Measurements from ENCODE around the gene DIAPH3.

DNA sequence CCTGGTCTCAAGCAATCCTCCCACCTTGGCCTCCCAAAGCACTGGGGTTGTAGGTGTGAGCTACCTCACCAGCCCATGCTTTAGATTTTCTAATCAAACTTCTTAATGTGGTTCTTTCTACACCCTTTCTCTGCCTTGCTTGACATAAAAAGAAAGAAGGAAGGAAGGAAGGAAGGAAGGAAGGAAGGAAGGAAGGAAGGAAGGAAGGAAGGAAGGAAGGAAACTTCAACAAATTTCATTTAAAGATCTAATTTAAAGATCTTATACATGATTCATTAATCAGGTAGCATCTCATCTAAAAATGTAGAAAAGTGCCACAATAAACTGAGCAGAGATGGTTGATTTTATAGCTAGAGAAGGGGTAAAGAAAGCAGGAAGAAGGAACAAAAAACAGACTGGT, 215.0 kb downstream of the DIAPH3 start:
- TF ChIP-seq USF2 (CRISPR knock-in tag; IDR thresholded peaks at IDR 0.05) (no peak), NR2C2 (CRISPR knock-in tag; IDR thresholded peaks at IDR 0.05) (no peak), CTCF (IDR thresholded peaks at IDR 0.05) (no peak), SOX15 (CRISPR knock-in tag; IDR thresholded peaks at IDR 0.05) (no peak), ATF2 (CRISPR knock-in tag; IDR thresholded peaks at IDR 0.05; ENCODE audit: borderline replicate concordance, low read depth) (no peak), ESRRA (CRISPR knock-in tag; IDR thresholded peaks at IDR 0.05; ENCODE audit: borderline replicate concordance) (no peak), NFYB (CRISPR knock-in tag; conservative IDR thresholded peaks at IDR 0.05; ENCODE audit: low read depth) (no peak)
- TF ChIP-seq, protein P1, sequence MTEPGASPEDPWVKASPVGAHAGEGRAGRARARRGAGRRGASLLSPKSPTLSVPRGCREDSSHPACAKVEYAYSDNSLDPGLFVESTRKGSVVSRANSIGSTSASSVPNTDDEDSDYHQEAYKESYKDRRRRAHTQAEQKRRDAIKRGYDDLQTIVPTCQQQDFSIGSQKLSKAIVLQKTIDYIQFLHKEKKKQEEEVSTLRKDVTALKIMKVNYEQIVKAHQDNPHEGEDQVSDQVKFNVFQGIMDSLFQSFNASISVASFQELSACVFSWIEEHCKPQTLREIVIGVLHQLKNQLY (CRISPR knock-in tag; IDR thresholded peaks at IDR 0.05) = no peak

Measured in WTC11 (cell line).